CD4-positive, alpha-beta T cell (primary cell): ENCODE measurements around the gene PBX2. TPM values are rescaled to one million over a fixed set of nuclear protein-coding genes. Genes with fewer than 3 reads are reported as not detected.

Experiments
- ATAC-seq: fragments of 200-7000 bp; cut with Tn5 transposase; one replicate; pipeline ENCODE4 v1.10.0; 2022; ENCODE audit warnings: mild to moderate bottlenecking; ENCODE audit not compliant: poor library complexity
- CTCF ChIA-PET: fragments of 350-600 bp; sonication (Branson Sonifier 250); formaldehyde crosslinking; loops from one replicate; lab custom pipeline; 2021; ENCODE audit warnings: antibody characterized with exemption, inconsistent platforms; lab: Charles Lee
- POLR2A ChIA-PET: fragments of 350-600 bp; sonication (Branson Sonifier 250); formaldehyde crosslinking; loops from one replicate; lab custom pipeline; 2021; ENCODE audit warnings: antibody characterized with exemption, inconsistent platforms; lab: Charles Lee
- DNase-seq, 14 experiments: peaks; one replicate each; pipeline ENCODE4 v3.0.0-alpha.2; 2013 to 2020; ENCODE audit warnings: mixed read lengths in 2 of 14
- H3K27ac ChIP-seq, 2 donors: one replicate each; pipeline versions ENCODE4 v1.5.1 to v1.7.0; 2013; ENCODE audit warnings: low read length in 2 of 2, low read depth in 1 of 2, mild to moderate bottlenecking in 1 of 2
- H3K27me3 ChIP-seq, 2 experiments: 1 replicate in 1 of 2; 2 replicates in 1 of 2; pipeline versions ENCODE4 v1.6.1 to v1.7.0; 2013; ENCODE audit warnings: low read length in 2 of 2, control low read depth in 1 of 2, mild to moderate bottlenecking in 1 of 2, moderate library complexity in 1 of 2; ENCODE audit not compliant: insufficient read depth in 2 of 2, control insufficient read depth in 1 of 2
- H3K36me3 ChIP-seq: one replicate; pipeline ENCODE4 v1.6.1; 2013; ENCODE audit warnings: low read length, control low read depth; ENCODE audit not compliant: insufficient read depth
- H3K4me1 ChIP-seq: one replicate; pipeline ENCODE4 v1.6.1; 2013; ENCODE audit warnings: low read length, control low read depth; ENCODE audit not compliant: insufficient read depth
- H3K4me3 ChIP-seq: one replicate; pipeline ENCODE4 v1.5.1; 2013; ENCODE audit warnings: mild to moderate bottlenecking, low read length, moderate library complexity
- H3K9me3 ChIP-seq, 2 experiments: 1 replicate in 1 of 2; 2 replicates in 1 of 2; pipeline versions ENCODE4 v1.6.1 to v1.7.0; 2013; ENCODE audit warnings: low read length in 2 of 2, mild to moderate bottlenecking in 2 of 2, control low read depth in 1 of 2, moderate library complexity in 1 of 2; ENCODE audit not compliant: control insufficient read depth in 1 of 2, insufficient read depth in 1 of 2
- H3K27ac Mint-ChIP-seq: one replicate; pipeline ENCODE4 v1.8.0; 2020; ENCODE audit warnings: mixed read lengths
- H3K27me3 Mint-ChIP-seq: one replicate; pipeline ENCODE4 v1.8.0; 2021; ENCODE audit warnings: mixed read lengths
- H3K36me3 Mint-ChIP-seq: one replicate; pipeline ENCODE4 v1.8.0; 2021; ENCODE audit warnings: low read depth, mixed read lengths
- H3K4me1 Mint-ChIP-seq: one replicate; pipeline ENCODE4 v1.8.0; 2021; ENCODE audit warnings: low read depth, mixed read lengths
- H3K4me3 Mint-ChIP-seq: one replicate; pipeline ENCODE4 v1.8.0; 2020; ENCODE audit warnings: mild to moderate bottlenecking, mixed read lengths
- H3K9me3 Mint-ChIP-seq: one replicate; pipeline ENCODE4 v1.8.0; 2020; ENCODE audit warnings: mixed read lengths
- intact Hi-C, 2 experiments: fragments of 100-400 bp; cut with DNase I in 1 of 2; cut with micrococcal nuclease in 1 of 2; formaldehyde crosslinking; loops; one replicate each; pipeline versions ENCODE4 v1.15.1 to v1.9.0; 2023 to 2025; cut with DNase I, micrococcal nuclease
- total RNA-seq, 174 experiments: library from RNA in 2 of 174; stranded (reverse) in 2 of 174; gene quantifications; one replicate each; pipeline ENCODE4 v1.2.3 and lab custom pipeline; 2021 to 2026
- TF ChIP-seq, protein P1 (sequence below): fragments of 200-600 bp; IDR thresholded peaks from one replicate; pipeline ENCODE4 v1.8.0; 2022; ENCODE audit warnings: antibody characterized with exemption, mild to moderate bottlenecking

Gene PBX2
- total RNA-seq, 2 experiments from 2014 or later = 62.0 to 65.6 TPM

DNA sequence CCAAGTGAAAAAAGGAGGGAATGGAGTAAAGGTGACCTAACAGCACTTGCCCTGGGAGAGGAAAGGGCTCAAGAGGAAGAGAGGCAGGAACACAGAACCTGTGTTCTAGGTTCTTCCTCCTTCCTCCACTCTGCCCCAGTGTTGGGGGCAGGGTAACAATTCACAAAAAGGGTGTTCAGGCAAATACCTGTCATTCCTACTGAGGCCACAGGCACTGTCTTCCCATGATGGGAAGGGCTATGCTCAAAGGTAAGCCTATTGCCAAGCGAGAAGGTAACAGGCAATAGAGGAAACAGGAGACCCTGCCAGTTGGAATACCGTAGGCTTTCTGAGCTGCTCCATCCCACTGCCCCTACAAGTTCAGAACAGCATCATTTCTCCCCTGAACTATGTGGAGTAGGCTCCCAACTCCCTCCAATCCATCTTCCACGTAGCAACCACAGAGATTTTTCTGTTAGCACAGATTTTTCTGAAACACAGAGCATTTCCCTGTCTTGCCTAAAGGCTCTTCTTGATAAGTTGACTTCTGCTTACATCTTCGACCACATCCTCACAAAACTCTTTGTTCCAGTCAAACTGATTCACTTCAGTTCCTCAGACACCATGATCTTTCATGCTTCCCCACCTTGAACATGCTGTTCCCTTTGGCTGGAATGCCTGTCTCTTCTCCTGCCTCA, 16.8 kb downstream of the PBX2 start:
- intact Hi-C loops = loop anchor here in 1 of 2 experiments (10.0 kb wide), 1 partner anchor 198 kb away; the partner anchor contains the start of gene DXO
- ATAC-seq = no peak
- DNase-seq = no peak
- peaks cover 40% of the 10 kb centered on the region for H3K36me3 Mint-ChIP-seq
- TF ChIP-seq, protein P1, sequence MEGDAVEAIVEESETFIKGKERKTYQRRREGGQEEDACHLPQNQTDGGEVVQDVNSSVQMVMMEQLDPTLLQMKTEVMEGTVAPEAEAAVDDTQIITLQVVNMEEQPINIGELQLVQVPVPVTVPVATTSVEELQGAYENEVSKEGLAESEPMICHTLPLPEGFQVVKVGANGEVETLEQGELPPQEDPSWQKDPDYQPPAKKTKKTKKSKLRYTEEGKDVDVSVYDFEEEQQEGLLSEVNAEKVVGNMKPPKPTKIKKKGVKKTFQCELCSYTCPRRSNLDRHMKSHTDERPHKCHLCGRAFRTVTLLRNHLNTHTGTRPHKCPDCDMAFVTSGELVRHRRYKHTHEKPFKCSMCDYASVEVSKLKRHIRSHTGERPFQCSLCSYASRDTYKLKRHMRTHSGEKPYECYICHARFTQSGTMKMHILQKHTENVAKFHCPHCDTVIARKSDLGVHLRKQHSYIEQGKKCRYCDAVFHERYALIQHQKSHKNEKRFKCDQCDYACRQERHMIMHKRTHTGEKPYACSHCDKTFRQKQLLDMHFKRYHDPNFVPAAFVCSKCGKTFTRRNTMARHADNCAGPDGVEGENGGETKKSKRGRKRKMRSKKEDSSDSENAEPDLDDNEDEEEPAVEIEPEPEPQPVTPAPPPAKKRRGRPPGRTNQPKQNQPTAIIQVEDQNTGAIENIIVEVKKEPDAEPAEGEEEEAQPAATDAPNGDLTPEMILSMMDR = no peak
- ChIA-PET CTCF (no interaction called here), POLR2A (interaction anchor here (1.0 kb wide), 1 partner anchor 27 kb away, joined by 4 read pairs; no protein-coding TSS in a partner anchor)
- Histone ChIP-seq H3K27ac (no peak overlapping the region), H3K9me3 (no peaks in the 10 kb centered on the region), H3K27me3 (no peaks in the 10 kb centered on the region), H3K4me1 (peaks cover 47% of the 10 kb centered on the region), H3K36me3 (peaks cover 25% of the 10 kb centered on the region), H3K4me3 (no peak overlapping the region)
- H3K4me1 Mint-ChIP-seq = peaks cover 66% of the 10 kb centered on the region
- no peaks in the 10 kb centered on the region for H3K9me3 Mint-ChIP-seq
- H3K4me3 Mint-ChIP-seq = peak overlapping the region; percentile 55
- peak overlapping the region; percentile 24 for H3K27ac Mint-ChIP-seq
- H3K27me3 Mint-ChIP-seq = no peaks in the 10 kb centered on the region

DNA sequence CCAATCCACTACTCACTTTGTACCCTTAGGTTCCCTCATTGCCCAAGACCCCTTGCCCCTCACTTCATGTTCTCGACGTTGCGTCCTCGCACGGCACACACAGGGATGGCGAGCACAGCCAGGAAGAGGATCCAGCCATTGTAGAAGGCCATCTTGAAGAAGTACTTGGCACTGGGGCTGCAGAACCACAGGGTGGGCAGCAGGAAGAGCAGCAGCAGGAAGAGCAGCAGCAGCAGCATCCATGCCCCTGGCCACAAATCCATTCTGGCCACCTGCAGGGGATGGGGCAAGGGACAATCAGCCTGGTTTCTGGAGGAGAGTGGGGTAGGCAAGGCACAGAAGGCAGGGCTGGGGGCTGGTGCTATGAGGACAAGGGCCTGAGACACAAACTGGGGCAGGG, 18.8 kb downstream of the PBX2 start:
- POLR2A ChIA-PET = interaction anchor here (0.5 to 1.0 kb wide), 2 partner anchors 19 to 1958 kb away, joined by 3 to 4 read pairs; partner anchors contain the start of genes PBX2 and TRIM26
- no peak overlapping the region for H3K4me3 ChIP-seq
- intact Hi-C loops = loop anchor here in 1 of 2 experiments (10.0 kb wide), 1 partner anchor 196 kb away; the partner anchor contains the start of gene DXO
- H3K9me3 ChIP-seq = no peaks in the 10 kb centered on the region
- H3K27ac Mint-ChIP-seq = no peak overlapping the region
- TF ChIP-seq, protein P1 = no peak
- CTCF ChIA-PET = no interaction called here
- no peaks in the 10 kb centered on the region for H3K9me3 Mint-ChIP-seq
- H3K4me1 Mint-ChIP-seq = peaks cover 48% of the 10 kb centered on the region
- DNase-seq (no peak), ATAC-seq (no peak)
- H3K36me3 Mint-ChIP-seq = peaks cover 41% of the 10 kb centered on the region
- H3K36me3 ChIP-seq = peaks cover 45% of the 10 kb centered on the region
- peaks cover 32% of the 10 kb centered on the region for H3K4me1 ChIP-seq
- H3K4me3 Mint-ChIP-seq = peak overlapping the region; percentile 44
- no peaks in the 10 kb centered on the region for H3K27me3 Mint-ChIP-seq
- H3K27ac ChIP-seq = no peak overlapping the region
- no peaks in the 10 kb centered on the region for H3K27me3 ChIP-seq

DNA sequence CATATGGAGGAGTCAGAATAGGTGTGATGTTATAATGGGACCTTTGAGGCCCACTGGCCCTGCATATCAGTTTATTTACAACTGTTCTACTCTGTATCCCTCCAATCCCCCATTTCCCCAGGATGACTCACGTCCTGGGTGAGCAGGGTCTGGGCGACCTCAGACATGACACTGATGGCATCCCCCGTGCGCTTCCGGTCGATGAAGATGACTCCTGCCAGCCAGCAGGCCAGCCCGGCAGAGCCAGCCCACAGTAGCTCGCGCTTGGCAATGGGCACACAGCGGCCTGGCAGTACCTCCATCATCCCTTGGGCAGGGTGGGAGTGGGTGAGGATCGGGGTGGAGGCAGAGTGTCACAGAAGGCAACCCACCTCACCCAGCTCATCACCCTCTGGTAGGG, 19.7 kb downstream of the PBX2 start:
- no peak for ATAC-seq
- no peak overlapping the region for H3K4me3 Mint-ChIP-seq
- POLR2A ChIA-PET = no interaction called here
- intact Hi-C loops = loop anchor here in 1 of 2 experiments (10.0 kb wide), 1 partner anchor 195 kb away; the partner anchor contains the start of gene DXO
- Histone ChIP-seq H3K9me3 (no peaks in the 10 kb centered on the region), H3K36me3 (peaks cover 45% of the 10 kb centered on the region), H3K27me3 (no peaks in the 10 kb centered on the region), H3K27ac (no peak overlapping the region), H3K4me1 (peaks cover 24% of the 10 kb centered on the region), H3K4me3 (no peak overlapping the region)
- no peak overlapping the region for H3K27ac Mint-ChIP-seq
- DNase-seq = no peak
- H3K9me3 Mint-ChIP-seq = no peaks in the 10 kb centered on the region
- no peaks in the 10 kb centered on the region for H3K27me3 Mint-ChIP-seq
- TF ChIP-seq, protein P1 = no peak
- peaks cover 48% of the 10 kb centered on the region for H3K36me3 Mint-ChIP-seq
- CTCF ChIA-PET = no interaction called here
- peaks cover 42% of the 10 kb centered on the region for H3K4me1 Mint-ChIP-seq
